Keratinocyte (primary cell): ENCODE data around the gene FAM13B. TPM values are rescaled to one million over a fixed set of nuclear protein-coding genes. Genes with fewer than 3 reads are reported as not detected.
"Not testable (repeated sequence)": the region's sequence is repeated elsewhere in the genome, so short reads cannot be mapped to it uniquely, and the experiment has no call there.

Experiments used
- DNase-seq: peaks from one replicate; pipeline ENCODE4 v3.0.0-alpha.2; 2011; ENCODE audit warnings: low read depth, missing footprints, low spot score
- FAIRE-seq: peaks from 2 replicates; lab custom pipeline; 2011; peaks lifted over from hg19 to GRCh38; lab: Jason Lieb, UNC
- H2AFZ ChIP-seq: 2 replicates; pipeline ENCODE4 v1.6.0; 2012; ENCODE audit warnings: low read length, control low read depth, inconsistent platforms; ENCODE audit not compliant: control insufficient read depth
- H3K27ac ChIP-seq: 2 replicates; pipeline ENCODE4 v1.5.1; 2011; ENCODE audit warnings: low read length; ENCODE audit not compliant: control insufficient read depth, insufficient read depth
- H3K27me3 ChIP-seq: 3 replicates; pipeline ENCODE4 v1.6.0; 2011; ENCODE audit warnings: low read length; ENCODE audit not compliant: control insufficient read depth, insufficient read depth; ENCODE audit errors: extremely low read depth
- H3K36me3 ChIP-seq, 2 experiments: 2 replicates in 1 of 2; 3 replicates in 1 of 2; pipeline ENCODE4 v1.5.1; 2011; ENCODE audit warnings: low read length in 2 of 2, mild to moderate bottlenecking in 1 of 2; ENCODE audit not compliant: control insufficient read depth in 2 of 2, insufficient read depth in 2 of 2; ENCODE audit errors: extremely low read depth in 1 of 2
- H3K4me1 ChIP-seq: 3 replicates; pipeline ENCODE4 v1.5.1; 2011; ENCODE audit warnings: low read length; ENCODE audit not compliant: control insufficient read depth, insufficient read depth; ENCODE audit errors: extremely low read depth
- H3K4me2 ChIP-seq: 3 replicates; pipeline ENCODE4 v1.6.0; 2011; ENCODE audit warnings: low read depth, low read length; ENCODE audit not compliant: control insufficient read depth, insufficient read depth; ENCODE audit errors: extremely low read depth
- H3K4me3 ChIP-seq, 3 experiments: fragments of 200-600 bp in 1 of 3; sonication (generic) in 1 of 3; 2 replicates in 2 of 3; 3 replicates in 1 of 3; pipeline ENCODE4 v1.5.1; 2011 to 2016; ENCODE audit warnings: low read length in 3 of 3, mild to moderate bottlenecking in 3 of 3, control low read depth in 2 of 3, inconsistent platforms in 1 of 3, low read depth in 1 of 3, mixed read lengths in 1 of 3, mixed run types in 1 of 3, moderate library complexity in 1 of 3; ENCODE audit not compliant: control insufficient read depth in 2 of 3, insufficient read depth in 2 of 3; ENCODE audit errors: extremely low read depth in 1 of 3
- H3K79me2 ChIP-seq: 2 replicates; pipeline ENCODE4 v1.6.0; 2012; ENCODE audit warnings: low read length; ENCODE audit not compliant: control insufficient read depth, insufficient read depth
- H3K9ac ChIP-seq: 3 replicates; pipeline ENCODE4 v1.6.0; 2011; ENCODE audit warnings: low read length; ENCODE audit not compliant: control insufficient read depth, insufficient read depth; ENCODE audit errors: extremely low read depth
- H3K9me1 ChIP-seq: 3 replicates; pipeline ENCODE4 v1.6.0; 2011; ENCODE audit warnings: low read length; ENCODE audit not compliant: control insufficient read depth, insufficient read depth; ENCODE audit errors: extremely low read depth
- H3K9me3 ChIP-seq: 2 replicates; pipeline ENCODE4 v1.5.1; 2012; ENCODE audit warnings: low read depth, low read length; ENCODE audit not compliant: control insufficient read depth
- H4K20me1 ChIP-seq: 3 replicates; pipeline ENCODE4 v1.6.0; 2011; ENCODE audit warnings: low read length; ENCODE audit not compliant: control insufficient read depth, insufficient read depth; ENCODE audit errors: extremely low read depth
- EZH2 ChIP-seq: IDR thresholded peaks from one replicate; pipeline ENCODE4 v1.6.1; 2012; ENCODE audit warnings: inconsistent platforms, mild to moderate bottlenecking, low read length, moderate library complexity
- dilution Hi-C: fragments of 300-500 bp; cut with MboI; formaldehyde crosslinking; loops from one replicate; pipeline ENCODE4 v1.7.0; 2020; ENCODE audit warnings: low sequenced_read_pairs; ENCODE audit not compliant: extremely low pct_ligation_motif_present
- polyA plus RNA-seq, 5 experiments: library from polyadenylated mRNA; depleted of rRNA in 3 of 5; stranded (reverse) in 3 of 5; stranded (forward) in 1 of 5; unstranded in 1 of 5; fragments of >200 nt; gene quantifications; 1 replicate in 1 of 5; 2 replicates in 3 of 5; 3 replicates in 1 of 5; pipeline versions ENCODE4 v1.2.1 to v1.2.3, GENCODE V29; 2011 to 2012; ENCODE audit warnings: missing spikeins in 2 of 5, low read depth in 1 of 5, low replicate concordance in 1 of 5
- TF ChIP-seq, protein P1 (sequence below), 3 experiments: IDR thresholded peaks in 1 of 3; conservative IDR thresholded peaks in 1 of 3; optimal IDR thresholded peaks in 1 of 3; 2 replicates in 2 of 3; 3 replicates in 1 of 3; pipeline versions ENCODE3 to v1.5.1; 2011; ENCODE audit warnings: low read length in 3 of 3, mild to moderate bottlenecking in 3 of 3, moderate library complexity in 2 of 3, control low read depth in 1 of 3, inconsistent platforms in 1 of 3; ENCODE audit not compliant: insufficient read depth in 2 of 3; ENCODE audit errors: extremely low read depth in 1 of 3

FAM13B gene
- polyA plus RNA-seq, 1 donor (not counting 4 experiments of a cell fraction or from before 2014, with no cell fraction given), result 12.9 TPM

- FAIRE-seq (no peak), DNase-seq (no peak)
- TF ChIP-seq, protein P1, sequence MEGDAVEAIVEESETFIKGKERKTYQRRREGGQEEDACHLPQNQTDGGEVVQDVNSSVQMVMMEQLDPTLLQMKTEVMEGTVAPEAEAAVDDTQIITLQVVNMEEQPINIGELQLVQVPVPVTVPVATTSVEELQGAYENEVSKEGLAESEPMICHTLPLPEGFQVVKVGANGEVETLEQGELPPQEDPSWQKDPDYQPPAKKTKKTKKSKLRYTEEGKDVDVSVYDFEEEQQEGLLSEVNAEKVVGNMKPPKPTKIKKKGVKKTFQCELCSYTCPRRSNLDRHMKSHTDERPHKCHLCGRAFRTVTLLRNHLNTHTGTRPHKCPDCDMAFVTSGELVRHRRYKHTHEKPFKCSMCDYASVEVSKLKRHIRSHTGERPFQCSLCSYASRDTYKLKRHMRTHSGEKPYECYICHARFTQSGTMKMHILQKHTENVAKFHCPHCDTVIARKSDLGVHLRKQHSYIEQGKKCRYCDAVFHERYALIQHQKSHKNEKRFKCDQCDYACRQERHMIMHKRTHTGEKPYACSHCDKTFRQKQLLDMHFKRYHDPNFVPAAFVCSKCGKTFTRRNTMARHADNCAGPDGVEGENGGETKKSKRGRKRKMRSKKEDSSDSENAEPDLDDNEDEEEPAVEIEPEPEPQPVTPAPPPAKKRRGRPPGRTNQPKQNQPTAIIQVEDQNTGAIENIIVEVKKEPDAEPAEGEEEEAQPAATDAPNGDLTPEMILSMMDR (optimal IDR thresholded peaks at IDR 0.05 in 1 of 3, IDR thresholded peaks at IDR 0.05 in 1 of 3, conservative IDR thresholded peaks at IDR 0.05 in 1 of 3; ENCODE audit: extremely low read depth in 1 of 3, insufficient read depth in 2 of 3, low read length in 3 of 3), result no peak
- no peak for TF ChIP-seq EZH2
- dilution Hi-C loops, result no loop called here
- no peaks in the 10 kb centered on the region for H3K4me1 ChIP-seq
- no peak overlapping the region for H3K9ac ChIP-seq
- no peaks in the 10 kb centered on the region for H3K36me3 ChIP-seq
- H3K27me3 ChIP-seq, result no peaks in the 10 kb centered on the region
- no peaks in the 10 kb centered on the region for H3K79me2 ChIP-seq
- H3K9me3 ChIP-seq, result no peaks in the 10 kb centered on the region
- no peaks in the 10 kb centered on the region for H3K9me1 ChIP-seq
- H3K4me2 ChIP-seq, result no peak overlapping the region
- no peak overlapping the region for H3K27ac ChIP-seq
- peak overlapping the region; percentile 67 for H2AFZ ChIP-seq
- H3K4me3 ChIP-seq, result no peak overlapping the region
- no peaks in the 10 kb centered on the region for H4K20me1 ChIP-seq
These were observed 18.8 kb upstream of the FAM13B start for GRCh38 chr5:138051441-138052296.

DNA sequence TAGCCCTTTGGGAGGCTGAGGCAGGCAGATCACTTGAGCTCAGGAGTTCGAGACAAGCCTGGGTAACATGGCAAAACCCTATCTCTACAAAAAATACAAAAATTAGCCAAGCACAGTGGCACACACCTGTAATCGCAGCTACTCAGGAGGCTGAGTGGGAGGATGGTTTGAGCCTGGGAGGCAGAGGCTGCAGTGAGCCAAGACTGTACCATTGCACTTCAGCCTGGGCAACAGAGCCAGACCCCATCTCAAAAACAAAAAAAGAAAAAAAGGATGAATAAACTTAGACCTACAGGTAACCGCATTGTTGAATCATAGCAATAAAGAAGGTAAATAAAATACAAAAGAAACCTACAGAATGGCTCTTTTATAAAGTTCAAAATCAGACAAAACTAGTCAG lies 12.4 kb upstream of the FAM13B start:
- H3K9ac ChIP-seq, H3K27ac ChIP-seq, H3K4me3 ChIP-seq, dilution Hi-C loops, H3K79me2 ChIP-seq, H4K20me1 ChIP-seq, FAIRE-seq, H3K4me2 ChIP-seq, DNase-seq, H3K9me1 ChIP-seq, H3K27me3 ChIP-seq, H2AFZ ChIP-seq, H3K4me1 ChIP-seq, H3K9me3 ChIP-seq, H3K36me3 ChIP-seq: not testable (repeated sequence)
